Upper lobe of left lung (tissue), 4 donors: ENCODE results near the gene PARK7.

ENCODE experiments used
- CTCF ChIP-seq, 6 experiments: fragments of 450-650 bp in 4 of 6; fragments of 200-600 bp in 2 of 6; sonication (generic) in 2 of 6; IDR thresholded peaks; one replicate each; pipeline ENCODE4 v1.5.1; 2016 to 2019; ENCODE audit warnings: antibody characterized with exemption in 6 of 6
- EP300 ChIP-seq, 4 donors: sonication (generic); formaldehyde crosslinking; IDR thresholded peaks; one replicate each; pipeline ENCODE4 v1.5.1; 2017; ENCODE audit warnings: antibody characterized with exemption in 4 of 4, control low read depth in 2 of 4
- POLR2A ChIP-seq, 4 donors: fragments of 450-650 bp; IDR thresholded peaks; one replicate each; pipeline ENCODE4 v1.5.1; 2016 to 2017; ENCODE audit warnings: antibody characterized with exemption in 4 of 4, mild to moderate bottlenecking in 2 of 4

- TF ChIP-seq CTCF (IDR thresholded peaks at IDR 0.05) (no peak), POLR2A (IDR thresholded peaks at IDR 0.05) (no peak), EP300 (IDR thresholded peaks at IDR 0.05) (no peak)
Observed at GRCh38 chr1:7971024-7971423, 9.5 kb downstream of the PARK7 start.
